DMS 273 (cell line): ENCODE results near the gene EEIG1.

Source experiments
- DNase-seq: peaks from one replicate; lab custom pipeline; 2025; ENCODE audit not compliant: unreplicated experiment; lab: John Stamatoyannopoulos, UW

The EEIG1 gene

DNA sequence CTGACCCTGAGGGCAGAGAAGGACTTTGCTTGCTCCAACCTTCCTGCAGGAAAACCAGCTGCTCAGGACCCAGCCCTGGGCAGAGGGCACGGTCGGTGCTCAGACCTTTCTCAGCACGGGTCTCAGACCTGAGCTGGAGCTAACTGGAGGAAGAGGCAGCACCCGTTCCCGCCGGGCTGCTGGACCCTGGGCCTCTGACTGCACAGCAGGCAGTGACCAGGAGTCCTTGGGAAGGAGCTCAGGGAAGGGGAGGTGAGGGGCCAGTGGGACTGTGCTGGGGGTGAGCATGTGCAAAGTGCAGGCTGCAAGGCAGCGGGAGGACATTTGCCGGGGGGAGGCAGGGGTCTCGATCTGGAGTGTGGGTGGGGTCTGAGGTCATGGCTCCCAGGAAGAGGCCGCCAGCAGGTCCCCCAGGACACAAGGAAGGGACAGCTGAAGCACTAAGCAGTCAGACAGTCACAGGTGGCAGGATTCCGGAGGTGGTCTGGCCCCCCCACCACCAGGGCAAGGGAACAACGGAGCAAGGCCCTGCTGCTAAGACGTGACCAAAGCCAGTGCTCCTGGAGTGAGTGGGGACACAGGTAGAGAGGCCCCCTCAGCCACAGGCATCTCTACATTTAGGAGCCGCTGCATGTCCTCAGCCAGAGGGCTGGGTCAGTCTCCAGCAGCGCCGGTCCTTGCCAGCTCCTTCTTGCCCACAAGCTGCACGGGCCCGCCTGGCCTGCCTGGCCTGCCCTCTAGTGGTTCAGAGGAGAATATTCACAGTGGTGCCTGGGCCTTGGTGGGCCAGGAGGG, 38.4 kb downstream of the EEIG1 start:
- DNase-seq: peak; percentile 82

DNA sequence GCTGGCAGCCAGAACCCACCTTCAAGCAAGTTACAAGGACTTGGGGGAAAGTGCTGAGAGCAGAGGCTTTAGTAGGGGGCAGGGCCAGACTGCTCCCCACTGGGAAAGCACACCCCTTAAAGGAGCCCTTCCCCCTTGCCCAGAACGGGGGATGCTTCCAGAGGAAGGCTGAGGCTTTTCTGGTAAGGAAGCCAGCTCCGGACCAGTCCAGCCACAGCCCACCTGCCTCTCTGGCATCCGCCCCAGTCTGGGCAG, 38.9 kb downstream of the EEIG1 start:
- DNase-seq: no peak

DNA sequence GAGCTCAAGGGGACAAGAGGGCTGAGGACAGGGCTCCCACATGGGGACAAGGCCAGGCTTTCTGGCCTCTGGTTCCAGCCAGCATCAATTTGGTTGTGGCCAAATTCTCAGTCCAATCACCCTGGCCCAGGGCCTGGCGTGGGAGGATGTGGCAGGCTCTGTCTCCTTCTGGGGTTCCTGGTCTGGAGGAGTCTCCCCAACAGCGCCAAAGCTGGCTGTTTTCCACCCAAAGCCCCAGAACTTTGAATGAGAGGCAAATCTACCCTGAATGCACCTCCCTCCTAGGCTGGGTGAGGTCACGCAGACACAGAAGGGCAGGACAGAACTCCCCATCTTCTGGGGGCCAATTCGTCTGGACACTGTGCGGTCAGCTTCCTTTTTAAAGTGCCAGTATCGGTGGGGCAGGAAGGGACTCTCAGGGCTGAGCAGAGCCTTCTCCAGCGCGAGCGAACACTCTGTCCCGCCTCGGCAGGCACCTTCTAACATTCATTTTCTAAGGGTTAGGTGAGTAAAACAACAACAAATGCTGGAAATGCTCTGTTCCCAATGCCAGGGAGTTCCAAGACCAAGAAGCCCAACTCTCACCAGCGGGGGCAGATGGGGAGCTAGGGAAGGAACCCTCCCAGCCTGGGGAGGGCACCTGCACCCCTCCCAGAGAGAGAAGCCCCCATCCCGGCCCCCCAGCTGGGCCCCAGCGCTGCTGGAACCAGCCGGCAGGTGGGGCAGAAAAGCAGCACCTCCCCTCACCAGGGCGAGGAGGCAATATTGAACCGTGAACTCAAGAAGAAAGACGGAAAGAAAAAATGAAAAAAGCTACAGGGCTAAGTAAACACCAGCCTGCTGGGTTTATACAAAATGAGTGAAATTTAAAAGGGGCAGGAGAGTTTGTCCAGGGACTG, 39.5 kb downstream of the EEIG1 start:
- DNase-seq: no peak

DNA sequence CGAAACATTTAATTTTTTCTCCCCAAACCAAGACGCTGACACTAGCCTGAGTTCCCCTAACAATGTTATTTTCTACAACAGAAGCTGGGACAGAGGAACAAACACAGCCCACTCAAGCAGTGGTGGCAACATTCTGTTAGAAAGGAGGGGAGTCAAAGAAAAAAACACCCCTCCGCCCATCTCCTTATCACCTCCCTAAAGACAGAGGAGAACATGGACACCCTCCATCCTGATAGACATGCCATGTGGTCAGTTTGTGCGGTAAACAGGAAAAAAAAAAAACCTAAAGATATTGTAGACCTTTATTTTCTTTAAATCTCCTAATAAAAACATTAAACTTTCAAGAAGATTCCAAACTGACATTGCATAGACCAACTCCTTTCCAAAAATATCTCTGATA, 40.2 kb downstream of the EEIG1 start:
- DNase-seq: no peak

DNA sequence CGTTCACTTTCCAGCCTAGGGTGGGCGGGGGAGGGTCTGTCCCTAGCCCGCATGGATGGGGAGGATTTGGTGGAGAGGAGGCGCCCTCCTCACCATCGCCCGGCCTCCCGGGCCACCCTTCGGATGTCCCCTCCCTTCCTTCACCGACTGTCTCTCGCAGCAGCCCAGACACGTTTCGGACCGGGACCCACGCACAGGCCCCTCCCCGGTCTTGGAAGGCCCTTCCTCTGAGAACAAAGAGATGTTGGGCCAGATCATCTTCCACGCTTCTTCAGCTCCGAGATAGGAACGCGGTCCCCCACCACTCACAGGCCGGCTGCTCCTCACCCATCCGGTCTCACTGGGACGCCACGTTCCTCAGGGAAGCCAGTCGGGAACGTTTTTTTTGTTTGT, 42.5 kb downstream of the EEIG1 start:
- no peak for DNase-seq

DNA sequence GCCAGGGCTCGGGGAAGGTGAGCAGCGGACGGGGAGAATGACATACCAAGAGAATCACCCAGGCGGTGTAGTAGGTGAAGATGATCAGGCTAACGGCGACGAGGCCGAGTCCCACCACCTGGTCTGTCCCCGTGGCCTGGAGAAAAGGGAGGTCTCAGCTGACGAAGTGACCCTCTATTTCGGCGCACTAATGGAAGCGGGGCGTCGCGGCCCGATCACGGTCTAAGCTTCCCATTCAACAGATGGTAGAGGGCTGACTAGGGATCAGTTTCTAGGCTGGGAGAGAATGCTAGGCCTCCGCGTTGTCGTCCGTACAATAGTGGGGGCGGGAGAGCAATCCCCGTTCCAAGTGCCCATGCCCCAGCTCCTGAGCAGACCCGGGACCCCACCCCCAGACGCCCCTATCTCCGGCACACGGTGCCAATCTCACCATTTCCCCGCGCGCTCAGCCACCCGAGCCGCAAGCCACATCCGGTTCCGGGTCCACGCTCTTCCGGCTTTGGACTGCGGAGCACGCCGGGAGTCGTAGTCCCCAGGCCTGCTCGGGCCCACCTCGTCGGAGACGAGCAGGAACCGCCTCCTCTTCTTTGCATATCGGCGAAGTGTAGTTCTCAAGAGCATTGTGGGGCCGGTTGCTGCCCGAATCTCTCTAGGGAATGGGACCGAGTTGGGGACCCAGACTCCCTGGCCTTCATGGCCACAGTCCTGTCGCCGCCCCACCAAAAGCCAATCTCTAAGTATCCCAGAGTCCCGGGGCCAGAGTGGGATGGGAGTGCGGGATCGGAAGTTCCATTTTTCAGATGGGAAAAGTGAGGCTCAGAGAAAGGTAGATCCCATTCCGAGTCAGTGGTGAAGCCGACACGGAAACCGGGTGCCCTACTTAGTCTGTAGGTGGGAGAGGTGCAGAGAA, 43.1 kb downstream of the EEIG1 start, which contains the start of gene DPM2:
Gene DPM2 (minus strand): TSS at position 467 of the 910 bp plus-strand sequence. CDS start 34 bp downstream, at position 433.
- peak; percentile 93 for DNase-seq

DNA sequence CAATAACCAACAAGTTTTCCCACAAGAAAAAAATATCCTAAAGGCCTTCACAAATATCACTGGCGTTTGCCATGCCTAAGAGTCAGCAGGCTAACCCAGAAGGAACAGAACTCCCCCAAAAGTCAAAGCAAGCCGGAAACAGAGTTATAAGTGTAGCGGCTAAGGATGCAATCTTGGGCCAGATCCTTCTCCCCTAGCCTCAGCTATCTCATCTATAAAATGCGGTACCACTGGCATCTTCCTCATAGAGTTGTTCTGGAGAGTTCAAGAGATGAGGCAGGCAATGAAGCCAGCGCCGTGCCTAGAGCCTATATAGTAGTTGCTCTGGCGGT, 43.8 kb downstream of the EEIG1 start:
- DNase-seq: peak; percentile 67

DNA sequence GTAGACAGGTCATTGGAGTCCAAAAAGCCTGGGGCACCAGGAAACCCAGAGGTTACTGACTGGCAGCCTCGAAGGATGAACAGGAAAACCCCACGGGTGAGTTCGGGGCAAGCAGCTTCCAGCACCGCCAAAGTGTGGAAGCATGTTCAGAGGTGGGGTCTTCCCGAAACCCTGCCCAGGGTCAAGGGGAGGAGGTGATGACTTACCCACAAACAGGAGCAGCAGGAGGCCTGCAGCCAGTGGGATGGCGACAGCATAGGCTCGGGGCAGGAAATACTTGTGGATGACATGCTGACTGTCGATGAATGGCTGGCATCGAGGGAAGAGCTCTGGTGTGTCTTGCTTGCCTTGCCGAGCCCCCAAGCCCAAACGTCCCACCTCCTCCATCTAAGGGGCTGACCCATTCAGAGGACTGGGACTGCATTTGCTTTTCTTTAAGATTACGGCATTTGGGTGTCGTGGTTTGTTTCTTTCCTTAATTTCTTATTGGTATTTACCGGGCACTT, 44.4 kb downstream of the EEIG1 start:
- no peak for DNase-seq

DNA sequence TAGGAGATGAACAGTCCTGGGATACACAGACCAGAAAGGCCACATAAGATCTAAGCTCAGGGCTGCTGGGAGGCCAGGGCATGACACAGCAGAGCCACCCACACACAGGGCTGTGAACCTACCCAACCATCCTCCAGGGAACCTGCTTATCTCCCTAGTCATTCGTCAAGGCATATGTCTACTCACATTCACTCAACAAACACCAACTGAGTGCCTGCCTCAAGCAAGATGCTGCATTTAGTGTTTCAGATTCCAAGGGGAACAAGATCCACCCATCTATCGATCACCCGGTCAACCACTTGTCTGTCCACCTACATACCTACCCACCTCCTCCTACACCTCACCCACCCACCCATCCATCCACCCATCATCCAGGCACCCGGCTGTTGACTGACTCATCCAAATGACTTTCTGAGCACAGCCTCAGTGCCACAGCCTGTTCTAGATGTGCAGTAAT, 45.0 kb downstream of the EEIG1 start:
- DNase-seq: no peak

DNA sequence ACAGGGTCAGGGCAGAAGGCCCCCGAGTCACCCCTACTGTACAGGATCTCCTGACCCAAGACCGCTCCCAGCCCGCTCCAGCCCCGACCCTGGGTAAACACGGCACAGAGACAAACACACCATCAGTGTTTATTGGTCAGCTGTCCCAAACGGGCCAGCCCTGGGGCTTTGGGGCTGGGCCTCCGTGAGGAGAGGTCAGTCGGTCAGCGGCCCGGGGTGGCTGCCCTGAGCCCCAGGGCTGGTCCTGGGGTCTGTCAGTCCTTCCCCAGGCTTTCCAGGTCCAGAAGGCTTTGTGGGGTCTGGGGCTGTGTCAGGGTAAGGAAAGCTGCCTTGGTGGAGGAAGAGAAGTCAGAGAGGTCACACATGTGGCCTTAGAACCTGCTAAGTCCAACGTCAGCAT, 45.8 kb downstream of the EEIG1 start:
- DNase-seq: no peak

DNA sequence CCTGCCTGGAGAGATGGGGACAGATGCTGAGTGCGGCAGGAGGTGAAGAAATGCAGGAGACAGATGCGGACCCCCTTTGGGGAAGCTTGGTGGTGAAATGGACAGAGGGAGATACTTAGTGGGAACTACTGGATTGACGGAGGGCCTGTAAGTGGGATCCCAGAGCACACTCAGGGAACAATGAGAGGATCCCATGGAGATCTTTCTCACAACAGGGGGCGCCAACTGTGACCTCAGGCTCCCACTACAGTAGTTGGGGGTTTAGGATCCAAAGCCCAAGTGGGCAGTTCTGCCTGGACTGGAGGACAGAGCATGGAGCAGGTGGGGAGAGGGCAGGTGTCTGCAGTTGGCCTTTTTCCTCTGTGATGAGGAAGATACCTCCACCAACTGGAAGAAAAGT, 46.5 kb downstream of the EEIG1 start:
- DNase-seq: no peak

DNA sequence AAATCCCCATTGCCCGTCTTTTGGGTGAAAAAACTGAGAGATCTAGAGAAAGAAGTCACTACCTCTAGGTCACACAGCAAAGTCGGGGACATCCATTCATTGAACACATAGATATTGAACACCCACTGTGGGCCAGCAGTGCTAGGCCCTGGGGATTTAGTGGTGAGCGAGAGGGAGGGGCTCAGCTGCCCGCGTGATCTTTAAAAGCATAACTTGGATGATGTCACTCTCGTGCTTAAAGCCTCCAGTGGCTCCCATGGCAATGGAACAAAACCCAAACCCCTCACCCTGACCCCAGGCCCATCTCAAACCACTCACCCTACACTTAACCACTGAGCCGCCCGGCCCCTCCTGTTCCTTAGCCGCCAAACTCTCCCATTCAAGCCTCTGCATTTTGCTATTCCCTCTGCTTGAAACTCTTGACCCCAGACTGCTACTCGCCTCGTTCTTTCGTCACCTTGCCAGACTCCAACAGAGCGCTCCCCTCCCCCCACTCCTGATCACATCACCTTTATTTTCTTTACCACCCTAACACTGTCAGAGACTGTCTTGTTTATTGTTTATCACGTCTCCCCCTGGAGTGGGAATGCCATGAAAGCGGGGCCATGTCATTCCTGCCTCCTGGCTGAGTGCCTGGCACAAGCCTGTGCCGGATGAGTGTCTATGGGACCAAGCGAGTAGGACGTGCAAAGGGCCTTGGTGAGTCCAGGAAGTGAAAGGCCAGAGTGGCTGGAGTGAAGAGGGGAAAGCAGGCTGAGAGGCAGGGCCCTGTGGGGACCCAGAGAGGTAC, 49.5 kb downstream of the EEIG1 start:
- peak; percentile 68 for DNase-seq
